HG02759 (cell line): ENCODE results near the gene ACTN4.

ENCODE experiments used
- ATAC-seq: cut with Tn5 transposase; IDR thresholded peaks from one replicate; pipeline ENCODE4 v1.9.1; 2021; ENCODE audit warnings: mild to moderate bottlenecking, moderate library complexity; ENCODE audit not compliant: unreplicated experiment

The ACTN4 gene

GRCh38 chr19:38693380-38694223 is 46.2 kb downstream of the ACTN4 start:
- peak; percentile 50 for ATAC-seq

GRCh38 chr19:38695317-38695683 is 47.9 kb downstream of the ACTN4 start:
- no peak for ATAC-seq

- no peak for ATAC-seq
These were observed 48.6 kb downstream of the ACTN4 start for GRCh38 chr19:38695832-38696728.

- no peak for ATAC-seq
These were observed 49.2 kb downstream of the ACTN4 start for GRCh38 chr19:38696729-38697055.

- ATAC-seq, result no peak
These were observed 49.7 kb downstream of the ACTN4 start for GRCh38 chr19:38697197-38697596.

- no peak for ATAC-seq
These were observed 50.2 kb downstream of the ACTN4 start for GRCh38 chr19:38697641-38698071.

GRCh38 chr19:38698225-38699026 is 51.0 kb downstream of the ACTN4 start:
- no peak for ATAC-seq

- no peak for ATAC-seq
These were observed 51.5 kb downstream of the ACTN4 start for GRCh38 chr19:38699027-38699346.

- no peak for ATAC-seq
These were observed 52.3 kb downstream of the ACTN4 start for GRCh38 chr19:38699647-38700349.

- ATAC-seq, result no peak
These were observed 53.0 kb downstream of the ACTN4 start for GRCh38 chr19:38700350-38700901.

- no peak for ATAC-seq
These were observed 53.5 kb downstream of the ACTN4 start for GRCh38 chr19:38700902-38701454.

- ATAC-seq, result no peak
These were observed 54.1 kb downstream of the ACTN4 start for GRCh38 chr19:38701455-38702063.

- no peak for ATAC-seq
These were observed 54.8 kb downstream of the ACTN4 start for GRCh38 chr19:38702278-38702677.

GRCh38 chr19:38703509-38703908 is 56.1 kb downstream of the ACTN4 start:
- ATAC-seq, result no peak

- no peak for ATAC-seq
These were observed 57.1 kb downstream of the ACTN4 start for GRCh38 chr19:38704488-38705026.

GRCh38 chr19:38705197-38706019 is 58.0 kb downstream of the ACTN4 start:
- no peak for ATAC-seq

- ATAC-seq, result no peak
These were observed 59.5 kb downstream of the ACTN4 start for GRCh38 chr19:38706792-38707511.
